ENCODE results near the gene ALDH1A3.

The ALDH1A3 gene

DNA sequence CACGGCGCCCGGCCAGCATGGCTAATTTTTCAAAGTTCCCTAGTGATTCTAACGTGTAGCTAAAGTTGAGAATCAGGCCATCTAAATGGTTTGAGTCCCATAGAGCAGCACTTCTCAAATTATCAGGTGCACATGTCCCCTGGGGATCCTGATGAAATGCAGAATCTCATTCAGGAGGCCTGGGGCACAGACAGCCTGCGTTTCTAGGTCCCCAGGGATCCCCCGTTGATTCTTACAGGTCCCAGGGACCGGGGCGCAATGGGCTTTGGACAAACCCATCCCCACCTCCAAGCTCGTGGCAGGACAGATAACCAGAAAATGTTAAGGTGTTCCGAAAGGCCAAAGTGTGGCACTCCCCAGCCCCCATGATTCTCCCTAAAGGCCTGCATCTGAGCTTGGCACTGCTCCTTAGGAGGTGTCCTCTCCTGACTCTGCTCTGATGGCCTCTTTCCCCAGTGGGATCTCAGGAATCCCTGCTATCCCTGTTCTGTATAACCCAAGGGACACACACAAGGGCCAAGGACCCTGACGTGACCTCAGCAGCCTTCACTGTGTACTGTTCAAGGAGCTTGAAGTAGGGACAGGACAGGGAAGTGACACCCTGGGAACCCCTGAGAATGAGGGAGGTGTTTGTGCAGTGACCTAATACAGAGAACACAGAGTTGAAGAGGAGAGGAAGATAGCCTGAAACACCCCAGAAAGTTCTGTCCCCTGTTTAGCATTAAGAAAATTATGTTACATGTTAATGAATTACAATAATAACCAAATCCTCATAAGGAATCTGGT is 47.5 kb downstream of the ALDH1A3 start:
- no peak for DNase-seq (ENCODE audit: low read depth)

GRCh38 chr15:100928632-100929280 is 49.1 kb downstream of the ALDH1A3 start:
- no peak for DNase-seq (ENCODE audit: low read depth)

- DNase-seq (ENCODE audit: low read depth), result no peak
Observed at GRCh38 chr15:100929641-100930042, 50.0 kb downstream of the ALDH1A3 start.

DNA sequence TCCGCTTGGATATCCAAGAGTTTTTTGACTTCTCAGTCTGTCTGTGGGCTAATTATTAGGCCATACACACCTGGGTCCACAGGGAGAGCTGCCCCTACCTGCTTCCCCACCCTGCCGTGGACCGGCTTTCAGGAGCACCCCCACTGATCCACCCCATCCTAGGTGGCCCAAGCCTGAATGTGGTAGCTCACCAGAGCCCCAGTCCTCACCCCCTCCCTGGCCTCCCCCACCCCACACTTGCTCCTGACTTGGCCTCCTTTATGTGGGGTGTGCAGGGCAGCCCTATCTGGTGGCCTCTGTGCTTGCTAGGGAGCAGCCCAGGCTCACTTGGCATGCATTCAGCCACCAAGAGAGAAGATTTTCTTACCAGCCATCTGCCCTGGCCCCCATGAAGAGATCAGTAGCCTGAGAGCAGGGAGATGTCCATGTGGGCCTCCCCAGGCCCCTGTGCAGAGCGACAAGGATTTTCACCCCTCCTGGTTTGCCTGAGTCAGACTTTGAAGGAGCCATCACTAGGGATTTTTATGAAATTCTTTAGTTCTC is 50.7 kb downstream of the ALDH1A3 start:
- no peak for DNase-seq (ENCODE audit: low read depth)

DNA sequence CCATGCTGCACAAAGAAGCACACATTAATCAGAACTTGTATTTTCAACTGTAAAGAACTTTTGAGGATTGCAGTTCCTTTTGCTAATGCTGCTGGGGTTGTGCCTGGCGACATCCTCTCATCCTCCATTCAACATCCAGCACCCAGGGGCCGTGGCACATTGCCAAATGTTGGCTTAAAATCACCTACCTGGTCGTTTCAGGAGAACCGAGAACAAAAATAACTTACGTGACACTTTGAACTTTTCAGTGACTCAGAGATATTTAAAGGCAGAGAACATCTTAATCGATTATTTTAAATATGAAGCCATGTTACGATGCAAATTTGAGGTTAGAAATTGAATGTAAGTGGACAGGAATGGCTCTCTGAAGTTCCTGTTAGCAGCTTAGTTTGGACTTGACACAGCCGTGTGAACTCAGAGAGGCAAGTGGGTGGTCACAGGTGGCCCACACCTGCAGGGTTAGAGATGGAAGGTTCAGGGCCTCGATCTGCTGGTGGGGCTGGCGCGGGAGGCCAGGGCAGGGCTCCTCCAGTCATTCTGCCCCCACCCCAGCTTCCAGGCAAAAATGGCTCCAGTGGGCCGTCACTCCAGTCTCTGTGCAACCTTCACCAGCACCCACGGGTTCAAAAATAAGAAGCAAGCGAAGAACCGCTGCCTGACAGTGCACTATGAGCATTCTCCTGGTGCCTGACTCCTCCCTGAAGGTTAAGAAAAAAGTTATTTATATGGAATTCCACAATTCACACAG is 51.7 kb downstream of the ALDH1A3 start:
- DNase-seq (ENCODE audit: low read depth), result no peak

DNA sequence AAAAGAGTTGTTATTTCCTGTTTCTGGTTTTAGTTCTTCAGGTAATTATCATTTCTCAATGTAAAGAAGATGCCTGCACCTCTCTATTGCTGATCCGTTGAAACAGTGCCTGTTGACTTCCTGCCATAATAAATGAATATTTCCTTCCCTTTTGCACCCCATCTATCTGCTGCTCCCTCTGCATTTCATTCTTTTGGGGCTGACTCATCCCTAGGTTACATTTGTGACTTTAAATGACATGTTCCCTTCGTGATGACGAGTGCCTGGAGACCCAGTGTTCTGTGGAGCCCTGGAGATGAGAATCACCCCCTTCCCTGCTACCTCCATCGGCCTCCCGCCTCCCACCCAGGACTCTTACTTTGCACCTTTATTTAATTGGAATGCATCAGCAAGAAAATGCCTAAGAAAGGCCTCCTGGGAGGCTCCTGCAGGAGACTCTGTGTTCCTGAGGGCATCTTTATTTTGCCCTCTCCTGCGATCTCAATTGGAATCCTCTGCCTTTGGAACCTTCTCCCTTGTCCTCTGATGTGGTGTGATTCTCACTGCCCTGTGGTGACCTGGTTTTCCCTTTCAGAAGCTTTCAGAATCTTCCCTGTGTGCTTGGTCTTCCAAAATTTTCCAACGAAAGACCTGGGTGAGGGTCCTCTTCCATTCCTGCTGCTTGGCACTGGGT is 53.2 kb downstream of the ALDH1A3 start:
- no peak for DNase-seq (ENCODE audit: low read depth)

- no peak for DNase-seq (ENCODE audit: low read depth)
Observed at GRCh38 chr15:100934166-100934565, 54.5 kb downstream of the ALDH1A3 start.

DNA sequence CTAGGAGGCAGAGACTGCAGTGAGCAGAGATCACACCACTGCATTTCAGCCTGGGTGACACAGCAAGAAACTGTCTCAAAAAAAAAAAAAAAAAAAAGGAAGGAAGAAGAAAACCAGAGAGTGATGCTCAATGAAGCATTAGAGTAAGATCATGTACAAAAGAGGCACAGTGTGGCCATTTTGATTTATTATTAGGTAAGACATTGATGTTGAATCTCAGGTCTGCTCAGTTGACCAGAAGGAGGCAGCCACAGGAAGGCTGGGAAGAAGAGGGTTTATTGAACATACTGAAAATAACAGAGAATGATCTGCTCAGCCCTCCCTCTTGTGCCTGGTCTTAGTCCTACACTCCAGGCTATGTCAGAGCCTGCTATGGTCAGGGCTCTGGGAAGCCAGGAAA is 55.1 kb downstream of the ALDH1A3 start:
- no peak for DNase-seq (ENCODE audit: low read depth)

GRCh38 chr15:100937171-100937570 is 57.5 kb downstream of the ALDH1A3 start:
- no peak for DNase-seq (ENCODE audit: low read depth)

DNA sequence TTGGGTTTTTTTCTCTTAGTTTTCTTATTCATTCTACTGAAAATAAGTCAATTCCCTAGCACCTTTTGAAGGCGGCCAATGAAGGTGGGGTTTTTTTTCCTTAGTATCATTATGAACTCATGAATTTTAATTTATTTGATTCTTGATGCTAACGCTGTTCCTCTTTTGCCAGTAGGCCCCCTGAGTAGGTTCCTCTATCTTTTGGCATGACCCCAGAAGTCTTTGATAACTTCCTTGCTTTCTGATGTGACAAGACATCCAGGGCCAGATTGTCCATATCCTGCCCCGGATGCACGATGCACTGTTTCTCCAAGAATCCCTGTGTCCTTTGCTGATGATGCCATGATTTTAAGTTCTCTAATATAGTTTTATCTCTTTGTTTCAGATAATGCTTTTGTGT is 60.2 kb downstream of the ALDH1A3 start:
- DNase-seq (ENCODE audit: low read depth), result no peak

DNA sequence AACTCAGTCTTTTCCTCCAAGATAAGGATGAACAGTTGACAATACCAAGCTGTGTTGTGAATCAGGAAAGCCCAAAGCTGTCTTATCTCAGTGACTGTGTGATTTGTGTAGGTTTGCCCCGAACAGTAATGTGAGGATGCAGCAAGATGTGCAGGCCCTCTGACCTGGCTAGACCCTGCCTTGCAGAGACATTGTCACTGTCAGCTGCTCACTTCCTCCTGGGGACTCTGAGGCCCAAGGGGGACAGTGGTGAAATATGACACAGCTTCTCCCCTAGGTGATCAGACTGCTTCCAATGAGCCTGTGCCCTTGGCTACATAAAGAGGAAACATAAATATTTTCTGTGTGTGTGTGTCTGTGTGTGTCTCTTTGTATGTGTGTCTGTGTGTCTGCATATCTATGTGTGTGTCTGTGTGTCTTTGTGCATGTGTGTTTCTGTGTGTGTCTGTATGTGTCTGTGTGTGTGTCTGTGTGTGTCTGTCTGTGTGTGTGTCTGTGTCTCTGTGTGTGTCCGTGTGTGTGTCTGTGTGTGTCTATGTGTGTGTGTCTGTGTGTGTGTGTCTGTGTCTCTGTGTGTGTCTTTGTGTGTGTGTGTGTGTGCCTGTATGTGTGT is 61.2 kb downstream of the ALDH1A3 start:
- DNase-seq (ENCODE audit: low read depth), result no peak

GRCh38 chr15:100941536-100941935 is 61.9 kb downstream of the ALDH1A3 start:
- DNase-seq (ENCODE audit: low read depth), result no peak

- DNase-seq (ENCODE audit: low read depth), result no peak
Observed at GRCh38 chr15:100942656-100943425, 63.2 kb downstream of the ALDH1A3 start.

DNA sequence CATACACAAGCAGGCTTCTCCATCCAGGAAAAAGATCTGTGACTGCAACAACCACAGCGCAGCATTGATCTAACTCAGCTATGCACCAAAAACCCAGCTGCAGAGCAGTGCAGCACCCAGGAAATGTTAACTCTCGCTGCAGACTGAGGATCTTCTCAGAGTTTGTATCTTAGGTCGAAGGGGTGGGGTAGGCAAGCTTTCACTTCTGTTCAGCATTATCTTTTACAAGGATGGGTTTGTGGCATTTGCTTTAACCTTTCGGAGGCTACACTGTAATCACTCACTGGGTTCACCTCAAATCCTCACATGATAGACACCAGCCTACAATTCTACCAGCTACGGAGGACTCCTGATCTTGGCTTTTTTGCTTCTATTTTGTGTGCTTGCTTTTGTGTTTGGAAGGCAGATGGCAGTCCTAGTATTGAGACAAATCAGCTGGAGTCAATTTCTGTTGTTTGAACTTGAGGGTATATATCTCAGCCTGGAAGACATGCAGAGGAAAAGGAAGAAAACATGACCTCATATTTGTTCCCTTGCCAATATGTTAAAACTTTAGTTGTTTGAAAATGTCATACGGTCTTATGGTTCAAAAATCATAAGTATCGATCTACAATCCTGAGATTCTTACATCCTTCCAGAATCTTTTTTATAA is 64.7 kb downstream of the ALDH1A3 start:
- no peak for DNase-seq (ENCODE audit: low read depth)

GRCh38 chr15:100944986-100945385 is 65.4 kb downstream of the ALDH1A3 start:
- DNase-seq (ENCODE audit: low read depth), result no peak

- no peak for DNase-seq (ENCODE audit: low read depth)
Observed at GRCh38 chr15:100947760-100948429, 68.3 kb downstream of the ALDH1A3 start.

- DNase-seq (ENCODE audit: low read depth), result no peak
Observed at GRCh38 chr15:100948430-100948762, 68.8 kb downstream of the ALDH1A3 start.

- DNase-seq (ENCODE audit: low read depth), result no peak
Observed at GRCh38 chr15:100949691-100950090, 70.1 kb downstream of the ALDH1A3 start.

DNA sequence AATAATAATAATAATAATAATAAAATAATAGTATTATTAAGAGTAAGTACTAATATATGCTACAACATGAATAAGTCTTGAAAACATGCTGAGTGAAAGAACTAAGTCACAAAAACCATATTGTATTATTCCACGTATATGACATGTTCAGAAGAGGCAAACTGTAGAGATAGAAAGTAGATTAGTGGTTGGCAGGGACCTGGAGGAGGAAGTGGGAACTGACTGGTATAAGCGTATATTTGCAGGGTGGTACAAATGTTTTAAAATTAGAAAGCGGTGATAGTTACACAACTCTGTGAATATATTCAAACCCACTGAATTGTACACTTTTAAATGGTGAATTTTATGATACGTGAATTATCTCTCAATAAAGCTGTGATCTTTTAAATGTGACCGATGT is 72.3 kb downstream of the ALDH1A3 start:
- no peak for DNase-seq (ENCODE audit: low read depth)

- no peak for DNase-seq (ENCODE audit: low read depth)
Observed at GRCh38 chr15:100952566-100952965, 72.9 kb downstream of the ALDH1A3 start.
